Measurements from ENCODE around the gene UBE2E2. TPM values are rescaled to one million over a fixed set of nuclear protein-coding genes. Genes with fewer than 3 reads are reported as not detected.
A peak's percentile ranks its signal among the peaks of the same experiment; 100 is the strongest.

The UBE2E2 gene
- polyA plus RNA-seq, 4 donors = 61.4 to 66.4 (median 62.7) TPM

DNA sequence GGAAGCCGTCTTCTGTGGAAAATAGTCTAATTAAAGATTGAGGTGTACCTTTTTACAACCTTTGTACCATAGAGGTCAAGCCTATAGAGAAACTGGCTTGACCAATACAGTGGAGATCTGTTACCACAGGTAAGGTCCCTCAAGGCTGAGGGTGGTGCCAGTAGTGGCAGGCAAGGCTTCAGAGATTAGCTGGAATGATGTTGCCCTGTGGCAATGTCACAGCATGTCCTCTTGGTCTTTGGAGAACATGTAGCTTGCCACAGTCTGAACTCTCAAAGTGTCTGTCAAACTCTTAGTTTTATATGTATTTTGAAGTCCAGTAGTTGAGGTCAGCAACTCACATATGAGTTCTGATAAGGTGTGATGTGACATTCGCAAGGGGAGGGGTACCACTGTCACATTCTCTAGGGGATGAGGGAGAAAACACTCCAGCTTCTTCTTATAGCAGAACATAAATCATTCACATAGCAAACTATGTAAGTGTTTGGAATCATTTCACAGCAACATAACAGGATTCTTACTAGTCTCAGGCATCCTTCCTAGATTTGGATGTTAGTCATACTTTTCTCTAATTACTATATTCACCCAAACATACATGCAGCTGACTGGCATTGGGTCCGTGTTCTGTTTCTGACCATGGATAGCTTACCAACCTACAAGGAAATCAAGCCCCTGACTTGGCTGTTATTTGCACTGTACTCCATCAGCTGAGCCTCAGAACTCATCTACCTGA, 173.6 kb downstream of the UBE2E2 start:
- DNase-seq (ENCODE audit: low read depth in 4 of 4, low spot score in 3 of 4) = no peak

DNA sequence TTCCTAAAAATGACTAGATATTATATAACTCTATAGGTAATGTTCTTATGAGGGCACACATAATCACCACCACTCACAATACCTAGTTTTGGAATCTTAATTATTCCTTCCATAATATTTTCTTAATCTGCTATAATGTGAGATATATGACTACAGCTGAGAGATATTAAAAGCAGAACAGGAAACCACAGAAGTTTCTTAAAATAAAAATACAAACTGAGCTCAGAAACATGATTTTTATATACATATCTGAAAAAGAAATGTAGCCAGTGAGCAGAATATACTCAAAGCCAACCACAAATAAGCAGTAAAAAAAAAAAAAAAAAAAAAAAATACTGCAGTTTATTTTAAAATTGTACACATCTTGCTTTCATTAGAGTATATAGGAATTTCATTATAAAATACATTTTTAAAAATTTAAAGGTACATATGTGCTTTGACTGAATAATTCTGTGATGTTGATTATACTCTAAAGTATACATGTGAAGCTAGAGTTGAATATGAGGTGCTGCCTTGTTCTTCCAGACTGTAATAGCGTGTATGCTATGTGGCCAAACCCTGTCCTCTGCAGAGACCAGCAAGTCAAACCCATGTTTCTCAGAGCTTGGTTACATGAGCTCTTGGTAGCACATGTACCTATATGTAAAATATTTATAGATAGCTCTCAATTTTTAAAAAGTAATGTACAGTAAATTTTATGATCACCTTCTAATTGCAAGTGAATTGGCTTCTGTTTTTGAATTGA, 175.0 kb downstream of the UBE2E2 start:
- DNase-seq (ENCODE audit: low read depth in 4 of 4, low spot score in 3 of 4) = no peak

DNA sequence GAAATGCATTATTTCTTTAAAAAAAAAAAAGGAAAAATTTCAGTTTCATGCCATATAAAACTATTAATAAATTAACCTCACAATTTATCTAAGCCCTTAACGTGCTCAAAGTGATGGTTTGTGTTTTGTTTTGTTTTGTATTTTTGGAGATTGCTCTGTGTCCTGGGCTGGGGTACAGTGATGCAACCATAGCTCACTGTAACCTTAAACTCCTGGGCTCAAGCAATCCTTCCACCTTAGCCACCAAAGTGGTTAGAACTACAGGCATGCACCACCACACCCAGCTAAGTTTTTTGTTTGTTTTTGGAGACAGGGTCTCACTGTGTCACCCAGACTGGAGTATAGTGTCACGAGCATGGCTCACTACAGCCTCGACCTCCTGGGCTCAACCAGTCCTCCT, 180.7 kb downstream of the UBE2E2 start:
- DNase-seq (ENCODE audit: low read depth in 4 of 4, low spot score in 3 of 4) = no peak

- no peak for DNase-seq (ENCODE audit: low read depth in 4 of 4, low spot score in 3 of 4)
These were observed 182.2 kb downstream of the UBE2E2 start for GRCh38 chr3:23385327-23385726.

DNA sequence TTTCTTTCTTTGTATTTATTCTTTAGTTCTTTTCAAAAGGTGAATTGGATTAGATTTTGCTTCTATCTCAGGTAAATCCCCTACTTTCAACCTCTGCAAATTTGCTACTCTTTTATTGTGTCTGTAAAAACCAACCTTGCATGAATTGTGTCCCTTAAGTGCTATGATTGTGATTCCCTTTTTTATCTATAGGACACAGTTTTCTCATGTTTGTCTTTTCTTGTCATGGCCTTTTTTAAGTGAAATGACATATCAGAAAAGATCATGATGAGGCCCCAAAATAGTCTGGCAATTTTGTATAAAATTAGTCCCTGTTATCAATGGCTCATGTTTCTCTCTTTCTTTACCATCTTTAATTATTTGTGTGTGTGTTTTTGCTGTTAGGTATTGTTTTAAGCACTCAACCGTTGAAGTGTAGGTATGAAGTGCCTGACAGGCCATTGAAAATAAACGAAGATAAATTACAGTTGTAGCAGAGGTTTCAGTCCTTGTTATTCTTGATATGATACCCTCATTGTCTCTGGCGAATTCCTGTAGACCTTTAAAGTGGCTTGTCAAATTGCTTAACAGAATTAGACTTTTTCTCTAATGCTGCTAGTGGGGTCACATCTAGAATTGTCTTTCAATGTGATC, 184.3 kb downstream of the UBE2E2 start:
- peak in 1 of 4 donors; percentile 19 for DNase-seq (ENCODE audit: low read depth in 4 of 4, low spot score in 3 of 4)

DNA sequence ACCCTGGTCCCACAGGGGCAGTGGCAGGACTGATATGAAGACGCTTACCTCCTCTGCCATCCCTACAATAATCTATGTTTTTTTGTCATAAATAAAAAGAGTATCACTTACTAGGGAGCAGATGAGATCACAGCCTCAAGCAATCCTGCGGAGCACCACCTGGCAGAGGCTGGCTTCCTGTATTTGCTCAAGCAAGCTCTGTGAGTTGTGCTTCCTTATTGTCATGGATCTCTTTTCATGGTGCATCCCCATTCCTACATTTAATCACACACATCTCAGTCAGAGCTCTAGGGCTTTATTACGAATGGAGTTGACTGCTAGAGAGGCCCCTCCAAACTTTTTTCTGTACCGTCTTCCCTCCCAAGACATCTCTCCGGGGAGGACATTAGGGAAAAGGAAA, 186.0 kb downstream of the UBE2E2 start:
- DNase-seq (ENCODE audit: low read depth in 4 of 4, low spot score in 3 of 4) = no peak

DNA sequence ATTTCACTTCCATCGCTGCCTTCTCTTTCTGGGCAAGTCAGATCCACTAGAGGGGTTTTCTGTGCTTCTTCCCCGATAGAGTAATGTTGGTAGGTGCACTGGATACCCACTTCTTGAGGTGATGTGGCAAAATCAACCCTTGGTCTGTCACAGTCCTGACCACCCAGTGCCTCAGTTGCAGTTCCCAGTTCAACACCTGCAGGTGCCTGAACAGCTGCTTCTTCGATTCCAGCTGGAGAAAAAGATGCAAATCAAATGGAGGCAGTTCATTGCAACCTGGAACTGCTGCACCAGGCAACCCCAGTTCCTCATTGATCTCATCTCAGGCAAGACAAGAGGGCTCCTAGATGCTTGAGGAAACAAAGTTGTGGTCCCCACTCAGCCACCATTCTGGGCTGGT, 186.6 kb downstream of the UBE2E2 start:
- DNase-seq (ENCODE audit: low read depth in 4 of 4, low spot score in 3 of 4) = no peak

GRCh38 chr3:23390446-23390845, 187.3 kb downstream of the UBE2E2 start:
- no peak for DNase-seq (ENCODE audit: low read depth in 4 of 4, low spot score in 3 of 4)

GRCh38 chr3:23390989-23391553, 187.9 kb downstream of the UBE2E2 start:
- no peak for DNase-seq (ENCODE audit: low read depth in 4 of 4, low spot score in 3 of 4)

- DNase-seq (ENCODE audit: low read depth in 4 of 4, low spot score in 3 of 4) = no peak
These were observed 192.0 kb downstream of the UBE2E2 start for GRCh38 chr3:23395115-23395514.

- no peak for DNase-seq (ENCODE audit: low read depth in 4 of 4, low spot score in 3 of 4)
These were observed 193.6 kb downstream of the UBE2E2 start for GRCh38 chr3:23396746-23397145.

- no peak for DNase-seq (ENCODE audit: low read depth in 4 of 4, low spot score in 3 of 4)
These were observed 196.1 kb downstream of the UBE2E2 start for GRCh38 chr3:23399221-23399620.

DNA sequence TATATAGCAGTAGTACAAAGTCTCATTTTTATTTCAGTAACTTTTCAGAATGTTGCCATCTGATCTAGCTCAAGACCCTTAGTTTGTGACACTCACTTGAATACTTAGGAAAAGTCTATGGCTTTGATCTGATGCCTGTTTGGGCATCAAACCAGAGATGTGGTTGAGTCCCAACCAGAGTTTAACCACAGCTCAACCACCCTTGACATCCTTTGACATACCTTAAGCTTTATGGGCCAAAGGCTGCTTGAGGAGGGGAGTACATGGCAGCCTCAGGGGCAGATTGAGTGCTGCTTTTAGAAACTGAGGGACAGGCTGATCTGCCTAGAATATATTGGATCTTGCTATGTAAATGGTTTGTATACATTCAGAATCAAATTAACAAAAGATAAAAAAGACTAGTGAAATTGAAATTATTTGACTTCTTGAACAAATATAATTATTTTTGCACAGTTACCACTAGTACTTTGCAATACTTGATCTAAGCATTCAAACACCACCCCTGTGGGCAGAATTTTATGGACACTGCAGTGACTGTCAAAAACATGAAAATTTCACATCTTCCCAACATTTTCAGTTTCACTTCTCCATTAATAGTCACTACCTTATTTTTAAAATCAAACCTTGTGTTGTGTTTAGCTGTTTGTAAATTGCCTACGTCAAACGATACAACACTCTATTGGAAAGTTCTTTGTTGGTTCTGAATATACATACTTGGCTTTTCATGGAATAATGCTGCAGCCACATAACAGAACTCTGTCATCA, 199.8 kb downstream of the UBE2E2 start:
- no peak for DNase-seq (ENCODE audit: low read depth in 4 of 4, low spot score in 3 of 4)

DNA sequence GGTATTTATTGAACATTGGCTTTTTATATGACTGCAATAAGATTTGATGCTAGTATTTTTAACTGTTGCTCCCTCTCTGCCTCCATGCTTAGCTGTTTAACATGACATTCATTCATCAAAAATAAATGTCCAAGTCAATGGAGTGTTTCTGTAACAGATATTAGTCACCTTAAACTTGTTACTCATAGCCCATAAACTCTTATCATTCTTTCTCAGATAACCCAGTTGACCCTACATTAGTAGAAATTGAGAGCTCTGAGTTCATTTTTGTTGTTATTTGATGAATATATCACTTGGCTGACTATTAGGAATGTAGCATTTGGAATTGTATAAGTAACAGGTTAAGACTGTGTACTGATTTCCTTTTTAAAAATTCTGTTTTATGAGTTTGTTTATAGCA, 201.1 kb downstream of the UBE2E2 start:
- DNase-seq (ENCODE audit: low read depth in 4 of 4, low spot score in 3 of 4) = no peak

DNA sequence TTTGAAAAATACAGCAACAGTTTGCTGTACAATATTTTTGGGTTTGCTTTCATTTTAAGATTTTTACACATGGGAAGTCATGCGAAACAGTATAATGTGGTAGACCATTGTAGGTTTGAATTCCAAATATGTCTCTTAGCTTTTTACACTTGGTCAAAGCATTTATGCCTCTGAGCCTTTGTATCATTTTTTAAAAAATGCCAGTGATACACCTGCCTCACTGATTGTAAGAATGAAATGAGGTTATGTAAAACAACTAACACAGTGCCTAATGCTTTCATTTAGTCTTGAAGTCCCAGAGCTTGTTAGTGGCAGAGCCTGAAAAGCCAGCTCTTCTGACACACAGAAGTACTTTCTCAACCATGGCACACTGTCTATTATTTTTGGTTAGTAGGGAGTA, 202.0 kb downstream of the UBE2E2 start:
- DNase-seq (ENCODE audit: low read depth in 4 of 4, low spot score in 3 of 4) = no peak

GRCh38 chr3:23406601-23407000, 203.5 kb downstream of the UBE2E2 start:
- no peak for DNase-seq (ENCODE audit: low read depth in 4 of 4, low spot score in 3 of 4)

GRCh38 chr3:23418026-23418425, 214.9 kb downstream of the UBE2E2 start:
- no peak for DNase-seq (ENCODE audit: low read depth in 4 of 4, low spot score in 3 of 4)

DNA sequence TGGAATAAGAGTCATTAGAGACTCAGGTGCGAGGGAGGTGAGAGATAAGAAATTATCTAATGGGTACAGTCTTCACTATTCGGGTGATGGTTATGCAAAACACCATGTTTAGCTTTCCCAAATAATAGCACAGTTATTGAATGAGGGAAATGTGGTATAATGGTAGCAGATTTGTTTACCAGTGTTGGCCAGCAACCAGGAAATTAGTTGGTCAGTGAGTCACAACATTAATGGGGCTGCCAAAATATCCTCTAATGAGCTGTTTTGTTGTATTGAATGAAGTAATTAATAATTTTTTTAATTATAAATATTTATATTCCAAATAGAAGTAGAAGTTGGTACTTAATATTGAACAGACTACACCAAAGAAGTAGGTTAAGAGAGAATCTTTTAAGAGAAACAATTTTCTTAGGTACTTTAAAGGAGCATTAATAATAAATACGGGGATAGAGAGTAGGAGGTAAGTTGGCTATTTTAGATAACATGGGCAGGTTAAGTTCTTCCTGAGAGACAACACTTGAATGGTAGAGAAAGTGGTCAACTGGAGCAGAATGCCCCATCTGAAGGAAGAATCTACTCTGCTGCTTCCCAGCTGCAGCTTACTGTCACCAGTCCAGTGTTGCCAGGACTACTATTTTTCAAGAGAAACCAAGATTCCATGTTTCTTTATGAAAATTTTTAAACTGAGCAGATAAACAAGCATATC, 218.8 kb downstream of the UBE2E2 start:
- DNase-seq (ENCODE audit: low read depth in 4 of 4, low spot score in 3 of 4) = no peak

GRCh38 chr3:23422517-23422851, 219.4 kb downstream of the UBE2E2 start:
- no peak for DNase-seq (ENCODE audit: low read depth in 4 of 4, low spot score in 3 of 4)

DNA sequence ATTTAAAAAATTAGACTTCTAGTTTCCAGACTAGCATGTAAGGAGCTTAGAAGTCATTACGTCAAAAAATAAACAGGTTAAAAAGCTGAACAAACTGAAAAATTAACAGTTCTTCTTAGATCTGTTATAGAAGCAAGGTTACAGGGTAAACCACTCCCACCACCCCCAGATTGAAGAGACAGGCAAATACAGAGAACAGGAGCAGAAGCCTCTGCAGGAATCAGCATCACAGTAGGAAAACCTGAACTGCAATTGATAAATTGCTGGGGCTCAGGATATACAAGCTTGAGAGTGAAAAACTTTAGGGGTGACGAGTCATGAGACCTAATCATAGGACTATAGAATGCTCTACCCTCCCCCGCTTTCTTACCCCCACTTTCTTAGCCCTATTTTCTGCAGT, 222.3 kb downstream of the UBE2E2 start:
- no peak for DNase-seq (ENCODE audit: low read depth in 4 of 4, low spot score in 3 of 4)

Data from right renal pelvis (tissue), 4 donors.